Tibial nerve (tissue), 4 donors: ENCODE results near the gene MAT1A.

Experiments used
- CTCF ChIP-seq, 5 experiments: fragments of 200-600 bp in 3 of 5; fragments of 450-650 bp in 2 of 5; sonication (generic) in 3 of 5; IDR thresholded peaks; one replicate each; pipeline ENCODE4 v1.5.1; 2016 to 2019; ENCODE audit warnings: antibody characterized with exemption in 5 of 5, mild to moderate bottlenecking in 3 of 5, moderate library complexity in 2 of 5
- EP300 ChIP-seq, 2 donors: sonication (generic); formaldehyde crosslinking; IDR thresholded peaks; one replicate each; pipeline ENCODE4 v1.6.1; 2017; ENCODE audit warnings: antibody characterized with exemption in 2 of 2, mild to moderate bottlenecking in 1 of 2
- POLR2A ChIP-seq, 2 donors: fragments of 450-650 bp; IDR thresholded peaks; one replicate each; pipeline ENCODE4 v1.6.1; 2017; ENCODE audit warnings: antibody characterized with exemption in 2 of 2, mild to moderate bottlenecking in 2 of 2, moderate library complexity in 2 of 2

- TF ChIP-seq CTCF (IDR thresholded peaks at IDR 0.05) = no peak
- TF ChIP-seq EP300 (IDR thresholded peaks at IDR 0.05) = no peak
- TF ChIP-seq POLR2A (IDR thresholded peaks at IDR 0.05) = no peak
Measured at GRCh38 chr10:80268266-80268665, 21.2 kb downstream of the MAT1A start.
